Activated naive CD4-positive, alpha-beta T cell treated with Interleukin-2 at 50 U/mL for 16 hours (primary cell): ENCODE data around the gene PLEKHD1.

Experiments
- DNase-seq: peaks from one replicate; pipeline ENCODE4 v3.0.0-alpha.2; 2020

Gene PLEKHD1

GRCh38 chr14:69553252-69553651, 68.7 kb downstream of the PLEKHD1 start:
- DNase-seq = no peak

- DNase-seq = no peak
Measured at GRCh38 chr14:69554500-69554899, 70.0 kb downstream of the PLEKHD1 start.

GRCh38 chr14:69558774-69559173, 74.2 kb downstream of the PLEKHD1 start:
- DNase-seq = no peak

GRCh38 chr14:69559581-69560011, 75.1 kb downstream of the PLEKHD1 start:
- DNase-seq = no peak

- DNase-seq = no peak
Measured at GRCh38 chr14:69560826-69561225, 76.3 kb downstream of the PLEKHD1 start.

GRCh38 chr14:69561893-69562292, 77.4 kb downstream of the PLEKHD1 start:
- DNase-seq = no peak

- DNase-seq = no peak
Measured at GRCh38 chr14:69567563-69567962, 83.0 kb downstream of the PLEKHD1 start.

GRCh38 chr14:69569859-69570258, 85.3 kb downstream of the PLEKHD1 start:
- DNase-seq = no peak

- DNase-seq = no peak
Measured at GRCh38 chr14:69570836-69571330, 86.4 kb downstream of the PLEKHD1 start.

- DNase-seq = no peak
Measured at GRCh38 chr14:69571449-69572029, 87.0 kb downstream of the PLEKHD1 start.

GRCh38 chr14:69572030-69572840, 87.7 kb downstream of the PLEKHD1 start:
- no peak for DNase-seq

- DNase-seq = no peak
Measured at GRCh38 chr14:69572841-69573135, 88.3 kb downstream of the PLEKHD1 start.

- DNase-seq = no peak
Measured at GRCh38 chr14:69573205-69573830, 88.8 kb downstream of the PLEKHD1 start.

- peak; percentile 13 for DNase-seq
Measured at GRCh38 chr14:69573831-69574262, 89.3 kb downstream of the PLEKHD1 start.

- peak; percentile 80 for DNase-seq
Measured at GRCh38 chr14:69574263-69574953, 89.9 kb downstream of the PLEKHD1 start, which contains the start of gene CCDC177. Gene CCDC177 (minus strand): TSS chr14:69574871. CDS start chr14:69573622, 1,249 bp downstream.

- no peak for DNase-seq
Measured at GRCh38 chr14:69574954-69575295, 90.4 kb downstream of the PLEKHD1 start.

GRCh38 chr14:69579476-69579875, 94.9 kb downstream of the PLEKHD1 start:
- DNase-seq = no peak

GRCh38 chr14:69580009-69580577, 95.6 kb downstream of the PLEKHD1 start:
- peak; percentile 7 for DNase-seq
